Measurements from ENCODE around the gene WIPF2.

- no peak for TF ChIP-seq CTCF (IDR thresholded peaks at IDR 0.05)
- no peak for TF ChIP-seq POLR2A (IDR thresholded peaks at IDR 0.05)
These were observed 45.9 kb upstream of the WIPF2 start for GRCh38 chr17:40173091-40173777.

Measured in ovary (tissue), 3 donors.